GM13976 (cell line): ENCODE measurements around the gene BRIX1.

ENCODE experiments used
- DNase-seq: peaks from one replicate; pipeline ENCODE4 v3.0.0; 2012; ENCODE audit warnings: low spot score
- CTCF ChIP-seq: IDR thresholded peaks from 2 replicates; pipeline ENCODE4 v1.5.1; 2012; ENCODE audit warnings: borderline replicate concordance, mild to moderate bottlenecking; ENCODE audit not compliant: insufficient read depth; ENCODE audit errors: extremely low read depth, missing control alignments, control extremely low read depth
- in situ Hi-C: fragments of 300-500 bp; cut with MboI; formaldehyde crosslinking; loops from one replicate; pipeline ENCODE4 v1.12.0; 2022; ENCODE audit warnings: low sequenced_read_pairs, mixed read lengths, inconsistent platforms; ENCODE audit not compliant: unreplicated experiment

The BRIX1 gene

GRCh38 chr5:34876275-34876674 is 39.2 kb upstream of the BRIX1 start:
- in situ Hi-C loops = no loop called here
- DNase-seq = no peak
- TF ChIP-seq CTCF = no peak

GRCh38 chr5:34881246-34881645 is 34.3 kb upstream of the BRIX1 start:
- no peak for DNase-seq
- TF ChIP-seq CTCF = no peak
- in situ Hi-C loops = no loop called here

- DNase-seq = no peak
- in situ Hi-C loops = no loop called here
- no peak for TF ChIP-seq CTCF
Observed at GRCh38 chr5:34886392-34887119, 29.0 kb upstream of the BRIX1 start.

GRCh38 chr5:34889394-34889793 is 26.1 kb upstream of the BRIX1 start:
- no peak for TF ChIP-seq CTCF
- in situ Hi-C loops = no loop called here
- DNase-seq = no peak

- TF ChIP-seq CTCF = no peak
- in situ Hi-C loops = loop anchor here (10.0 kb wide), 1 partner anchor 407 kb away; no protein-coding TSS in a partner anchor
- no peak for DNase-seq
Observed at GRCh38 chr5:34891981-34892380, 23.5 kb upstream of the BRIX1 start.

- TF ChIP-seq CTCF = no peak
- in situ Hi-C loops = loop anchor here (10.0 kb wide), 1 partner anchor 408 kb away; no protein-coding TSS in a partner anchor
- DNase-seq = no peak
Observed at GRCh38 chr5:34892414-34892813, 23.1 kb upstream of the BRIX1 start.
